ENCODE results near the gene RAI1.
A peak's percentile ranks its signal among the peaks of the same experiment; 100 is the strongest.
"Not testable (repeated sequence)": the region's sequence is repeated elsewhere in the genome, so short reads cannot be mapped to it uniquely, and the experiment has no call there.

Gene RAI1

GRCh38 chr17:17681187-17681743 is at the start of gene RAI1:
Gene RAI1, plus strand, starts transcription at chr17:17681458. Its CDS starts 111,491 bp downstream, at chr17:17792949.
- peak; percentile 47 for ATAC-seq
- Mint-ChIP-seq H3K4me3 (peak within 1 kb of the TSS; percentile 84), H3K27ac (peak within 1 kb of the TSS; percentile 82), H3K36me3 (ENCODE audit: low read depth) (peaks cover 1% of the 10 kb centered on the region), H3K27me3 (no peaks in the 10 kb centered on the region), H3K4me1 (peaks cover 39% of the 10 kb centered on the region), H3K9me3 (no peaks in the 10 kb centered on the region)
- DNase-seq = peak; percentile 81

DNA sequence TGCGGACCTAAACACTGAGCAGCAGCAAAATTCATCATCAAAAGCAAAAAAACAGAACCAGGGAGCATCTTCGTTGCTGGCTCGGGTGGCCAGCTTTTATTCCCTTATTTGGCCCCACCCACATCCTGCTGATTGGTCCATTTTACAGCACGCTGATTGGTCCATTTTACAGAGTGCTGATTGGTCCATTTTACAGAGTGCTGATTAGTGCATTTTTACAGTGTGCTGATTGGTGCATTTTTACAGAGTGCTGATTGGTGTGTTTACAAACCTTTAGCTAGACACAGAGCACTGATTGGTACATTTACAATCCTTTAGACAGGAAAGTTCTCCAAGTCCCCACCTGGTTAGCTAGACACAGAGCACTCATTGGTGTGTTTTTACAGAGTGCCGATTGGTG is 48.6 kb upstream of the RAI1 start:
- DNase-seq; H3K36me3 Mint-ChIP-seq (ENCODE audit: low read depth); H3K27me3 Mint-ChIP-seq; H3K4me3 Mint-ChIP-seq; H3K4me1 Mint-ChIP-seq; H3K27ac Mint-ChIP-seq; H3K9me3 Mint-ChIP-seq; ATAC-seq: not testable (repeated sequence)

DNA sequence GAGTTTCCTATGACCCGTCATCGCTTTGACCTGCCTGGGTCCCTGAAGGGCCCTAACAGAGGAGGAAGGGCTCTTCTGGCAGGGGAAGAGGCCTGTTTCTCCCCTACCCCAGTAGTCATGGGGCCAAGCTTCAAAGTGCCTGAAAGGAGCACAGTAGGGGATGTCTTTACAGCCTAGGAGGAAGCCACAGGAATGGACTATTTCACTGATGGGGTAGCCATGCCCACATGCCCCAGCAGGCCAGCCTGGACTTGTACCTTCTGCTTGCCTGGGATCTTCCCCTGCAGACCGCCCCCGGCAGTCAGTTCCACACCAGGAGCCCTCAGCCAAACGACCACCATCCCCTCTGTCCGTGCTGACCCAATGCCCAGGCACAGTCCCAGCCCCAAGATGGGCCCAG is 47.9 kb upstream of the RAI1 start:
- DNase-seq (no peak), ATAC-seq (no peak)
- Mint-ChIP-seq H3K27ac (no peak overlapping the region), H3K36me3 (ENCODE audit: low read depth) (no peaks in the 10 kb centered on the region), H3K4me3 (no peak overlapping the region), H3K4me1 (peaks cover 9% of the 10 kb centered on the region), H3K9me3 (no peaks in the 10 kb centered on the region), H3K27me3 (no peaks in the 10 kb centered on the region)

DNA sequence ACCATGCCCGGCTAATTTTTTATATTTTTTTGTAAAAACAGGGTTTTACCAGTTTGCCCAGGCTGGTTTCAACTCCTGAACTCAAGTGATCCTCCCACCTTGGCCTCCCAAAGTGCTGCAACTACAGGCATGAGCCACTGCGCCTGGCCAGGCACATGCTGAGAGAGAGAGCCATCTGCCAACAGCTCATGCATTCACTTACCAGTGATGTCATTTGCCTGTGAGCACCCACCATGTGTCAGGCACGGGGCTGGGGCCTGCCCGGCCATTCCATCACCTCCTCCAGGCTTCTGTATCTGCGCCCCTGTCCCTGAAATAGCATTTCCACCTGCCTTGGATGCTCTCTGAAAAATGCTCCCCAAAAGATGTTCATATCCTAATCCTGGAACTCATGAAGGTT is 46.1 kb upstream of the RAI1 start:
- Mint-ChIP-seq H3K4me1 (no peaks in the 10 kb centered on the region), H3K27me3 (no peaks in the 10 kb centered on the region), H3K9me3 (no peaks in the 10 kb centered on the region), H3K36me3 (ENCODE audit: low read depth) (no peaks in the 10 kb centered on the region), H3K4me3 (no peak overlapping the region), H3K27ac (no peak overlapping the region)
- no peak for ATAC-seq
- no peak for DNase-seq

DNA sequence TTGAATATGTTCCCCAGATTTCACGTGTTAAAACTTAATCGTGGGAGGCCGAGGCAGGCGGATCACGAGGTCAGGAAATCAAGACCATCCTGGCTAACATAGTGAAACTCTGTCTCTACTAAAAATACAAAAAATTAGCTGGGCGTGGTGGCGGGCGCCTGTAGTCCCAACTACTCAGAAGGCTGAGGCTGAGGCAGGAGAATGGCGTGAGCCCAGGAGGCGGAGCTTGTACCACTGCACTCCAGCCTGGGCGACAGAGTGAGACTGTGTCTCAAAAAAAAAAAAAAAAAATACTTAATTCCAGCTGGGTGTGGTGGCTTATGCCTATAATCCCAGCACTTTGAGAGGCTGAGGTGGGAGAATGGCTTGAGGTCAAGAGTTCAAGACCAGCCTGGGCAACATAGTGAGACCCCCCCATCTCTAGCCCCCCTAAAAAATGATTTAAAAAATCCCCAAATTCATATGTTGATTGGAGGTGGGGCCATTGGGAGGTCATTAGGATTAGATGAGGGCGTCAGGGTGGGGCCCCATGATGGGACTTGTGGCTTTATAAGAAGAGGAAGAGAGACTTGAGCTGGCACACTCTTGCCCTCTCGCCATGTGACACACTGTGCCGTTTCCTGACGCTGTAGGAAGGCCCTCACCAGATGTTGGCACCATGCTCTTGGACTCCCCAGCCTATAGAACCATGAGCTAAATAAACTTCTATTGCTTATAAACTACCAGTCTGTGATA is 45.6 kb upstream of the RAI1 start:
- not testable (repeated sequence) for DNase-seq; H3K4me3 Mint-ChIP-seq; H3K9me3 Mint-ChIP-seq; H3K4me1 Mint-ChIP-seq; H3K27ac Mint-ChIP-seq; H3K27me3 Mint-ChIP-seq; H3K36me3 Mint-ChIP-seq (ENCODE audit: low read depth); ATAC-seq

GRCh38 chr17:17636272-17636885 is 44.9 kb upstream of the RAI1 start:
- H3K27ac Mint-ChIP-seq = no peak overlapping the region
- H3K27me3 Mint-ChIP-seq = no peaks in the 10 kb centered on the region
- no peak overlapping the region for H3K4me3 Mint-ChIP-seq
- no peaks in the 10 kb centered on the region for H3K9me3 Mint-ChIP-seq
- no peaks in the 10 kb centered on the region for H3K36me3 Mint-ChIP-seq (ENCODE audit: low read depth)
- ATAC-seq (no peak), DNase-seq (no peak)
- H3K4me1 Mint-ChIP-seq = no peaks in the 10 kb centered on the region

DNA sequence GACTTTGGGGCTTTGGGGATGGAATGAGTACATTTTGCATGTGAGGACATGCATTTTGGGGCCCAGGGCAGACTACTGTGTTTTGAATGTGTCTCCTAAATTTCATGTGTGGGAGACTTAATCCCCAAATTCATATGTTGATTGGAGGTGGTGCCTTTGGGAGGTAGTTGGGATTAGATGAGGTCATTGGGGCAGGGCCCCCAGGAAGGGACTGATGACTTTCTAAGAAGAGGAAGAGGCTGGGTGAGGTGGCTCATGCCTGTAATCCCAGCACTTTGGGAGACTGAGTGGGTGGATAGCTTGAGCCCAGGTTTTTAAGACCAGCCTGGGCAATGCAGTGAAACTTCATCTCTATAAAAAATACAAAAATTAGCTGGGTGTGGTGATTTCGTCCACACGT is 42.8 kb upstream of the RAI1 start:
- Mint-ChIP-seq H3K4me3 (no peak overlapping the region), H3K9me3 (no peaks in the 10 kb centered on the region), H3K4me1 (no peaks in the 10 kb centered on the region), H3K27me3 (no peaks in the 10 kb centered on the region), H3K27ac (no peak overlapping the region), H3K36me3 (ENCODE audit: low read depth) (no peaks in the 10 kb centered on the region)
- ATAC-seq (no peak), DNase-seq (no peak)

GRCh38 chr17:17639661-17640270 is 41.5 kb upstream of the RAI1 start:
- not testable (repeated sequence) for H3K9me3 Mint-ChIP-seq; ATAC-seq; H3K27ac Mint-ChIP-seq; H3K27me3 Mint-ChIP-seq; H3K36me3 Mint-ChIP-seq (ENCODE audit: low read depth); DNase-seq; H3K4me3 Mint-ChIP-seq; H3K4me1 Mint-ChIP-seq

GRCh38 chr17:17641621-17642409 is 39.4 kb upstream of the RAI1 start:
- no peak overlapping the region for H3K27ac Mint-ChIP-seq
- H3K36me3 Mint-ChIP-seq (ENCODE audit: low read depth) = no peaks in the 10 kb centered on the region

DNA sequence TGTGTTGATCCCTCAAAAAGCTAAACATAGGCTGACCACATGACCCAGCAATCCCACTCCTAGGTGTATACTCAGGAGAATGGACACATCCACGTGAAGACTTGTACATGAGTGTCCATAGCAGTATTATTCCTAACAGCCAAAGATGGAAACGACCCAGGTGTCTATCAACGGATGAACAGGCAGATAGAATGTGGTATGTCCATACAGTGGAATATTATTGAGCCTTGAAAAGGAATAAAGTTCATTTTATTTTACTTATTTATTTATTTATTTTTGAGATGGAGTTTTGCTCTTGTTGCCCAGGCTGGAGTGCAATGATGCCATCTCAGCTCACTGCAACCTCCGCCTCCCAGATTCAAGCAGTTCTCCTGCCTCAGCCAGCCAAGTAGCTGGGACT is 36.1 kb upstream of the RAI1 start:
- H3K9me3 Mint-ChIP-seq; DNase-seq; H3K27me3 Mint-ChIP-seq; ATAC-seq; H3K27ac Mint-ChIP-seq; H3K4me1 Mint-ChIP-seq; H3K36me3 Mint-ChIP-seq (ENCODE audit: low read depth); H3K4me3 Mint-ChIP-seq: not testable (repeated sequence)

More at GRCh38 chr17:17641621-17642409, 39.4 kb upstream of the RAI1 start:
- peak; percentile 88 for ATAC-seq
- DNase-seq = peak; percentile 87
- no peaks in the 10 kb centered on the region for H3K9me3 Mint-ChIP-seq
- peak overlapping the region; percentile 14 for H3K4me3 Mint-ChIP-seq
- no peaks in the 10 kb centered on the region for H3K27me3 Mint-ChIP-seq
- no peaks in the 10 kb centered on the region for H3K4me1 Mint-ChIP-seq

DNA sequence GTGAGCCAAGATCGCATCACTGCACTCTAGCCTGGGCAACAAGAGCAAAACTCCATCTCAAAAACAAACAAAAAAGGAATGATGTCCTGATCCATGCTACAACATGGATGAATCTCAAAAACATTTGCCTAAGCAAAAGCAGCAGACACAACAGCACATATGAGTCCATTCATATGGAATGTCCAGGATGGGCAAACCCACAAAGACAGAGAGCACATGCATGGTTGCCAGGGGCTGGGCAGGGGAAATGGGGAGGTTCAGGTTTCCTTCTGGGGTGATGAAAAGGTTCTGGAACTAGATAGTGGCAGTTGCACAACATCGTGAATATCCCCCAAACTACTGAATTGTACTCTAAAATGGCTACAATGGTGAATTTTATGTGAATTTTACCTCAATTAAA is 35.3 kb upstream of the RAI1 start:
- H3K27ac Mint-ChIP-seq = no peak overlapping the region
- H3K4me1 Mint-ChIP-seq = no peaks in the 10 kb centered on the region
- H3K4me3 Mint-ChIP-seq = no peak overlapping the region
- peaks cover 3% of the 10 kb centered on the region for H3K9me3 Mint-ChIP-seq
- ATAC-seq (no peak), DNase-seq (no peak)
- H3K27me3 Mint-ChIP-seq = no peaks in the 10 kb centered on the region
- no peaks in the 10 kb centered on the region for H3K36me3 Mint-ChIP-seq (ENCODE audit: low read depth)

GRCh38 chr17:17647524-17648178 is 33.6 kb upstream of the RAI1 start:
- DNase-seq = no peak
- no peak overlapping the region for H3K4me3 Mint-ChIP-seq
- no peak for ATAC-seq
- no peaks in the 10 kb centered on the region for H3K27me3 Mint-ChIP-seq
- H3K9me3 Mint-ChIP-seq = peaks cover 4% of the 10 kb centered on the region
- H3K4me1 Mint-ChIP-seq = no peaks in the 10 kb centered on the region
- H3K27ac Mint-ChIP-seq = no peak overlapping the region
- no peaks in the 10 kb centered on the region for H3K36me3 Mint-ChIP-seq (ENCODE audit: low read depth)

DNA sequence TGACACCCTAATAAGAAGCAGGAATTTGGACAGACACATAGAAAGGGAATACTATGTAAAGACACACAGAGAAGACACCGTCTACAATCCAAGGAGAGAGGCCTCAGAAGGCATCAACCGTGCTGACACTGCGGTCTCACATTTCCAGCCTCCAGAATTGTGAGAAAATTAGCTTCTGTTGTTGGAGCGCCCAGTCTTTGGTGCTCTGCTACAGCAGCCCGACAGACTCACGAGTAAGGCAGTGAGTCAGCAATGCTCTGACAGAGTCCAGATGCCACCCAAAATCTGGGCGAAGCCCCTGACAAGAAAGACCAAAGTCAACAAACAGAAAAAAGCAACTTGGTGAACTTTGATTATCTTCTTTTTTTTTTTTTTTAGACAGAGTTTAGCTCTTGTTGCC is 32.5 kb upstream of the RAI1 start:
- no peak overlapping the region for H3K4me3 Mint-ChIP-seq
- no peaks in the 10 kb centered on the region for H3K36me3 Mint-ChIP-seq (ENCODE audit: low read depth)
- H3K27ac Mint-ChIP-seq = no peak overlapping the region
- H3K27me3 Mint-ChIP-seq = no peaks in the 10 kb centered on the region
- DNase-seq (no peak), ATAC-seq (no peak)
- peaks cover 4% of the 10 kb centered on the region for H3K9me3 Mint-ChIP-seq
- no peaks in the 10 kb centered on the region for H3K4me1 Mint-ChIP-seq

DNA sequence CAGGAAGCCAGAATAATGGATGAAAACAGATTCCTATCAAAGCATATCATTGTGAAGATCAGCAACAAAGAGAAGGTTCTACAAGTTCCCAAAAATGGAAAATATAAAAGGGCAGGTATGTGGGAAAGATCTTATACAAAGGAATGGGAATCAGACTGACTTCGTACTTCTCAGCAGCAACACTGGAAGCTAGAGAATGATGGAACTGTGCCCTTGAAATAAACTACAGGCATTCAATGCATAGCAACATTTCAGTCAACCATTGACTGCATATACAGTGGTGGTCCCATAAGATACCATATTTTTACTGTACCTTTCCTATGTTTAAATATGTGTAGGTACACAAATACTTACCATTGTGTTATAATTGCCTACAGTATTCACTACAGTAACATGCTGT is 30.3 kb upstream of the RAI1 start:
- Mint-ChIP-seq H3K4me3 (no peak overlapping the region), H3K27me3 (no peaks in the 10 kb centered on the region), H3K4me1 (no peaks in the 10 kb centered on the region), H3K27ac (no peak overlapping the region), H3K9me3 (peaks cover 4% of the 10 kb centered on the region), H3K36me3 (ENCODE audit: low read depth) (no peaks in the 10 kb centered on the region)
- ATAC-seq (no peak), DNase-seq (no peak)

Data from activated naive CD8-positive, alpha-beta T cell treated with anti-CD3 and anti-CD28 coated beads, Interleukin-2, amount 50 U/mL, for 24 hours (primary cell).